Peyer's patch (tissue), 4 donors: ENCODE measurements around the gene SLC6A2.

Experiments
- POLR2A ChIP-seq, 2 donors: fragments of 450-650 bp; IDR thresholded peaks; one replicate each; pipeline ENCODE4 v1.5.1; 2017; ENCODE audit warnings: antibody characterized with exemption in 2 of 2, mild to moderate bottlenecking in 2 of 2, moderate library complexity in 2 of 2
- TF ChIP-seq, protein P1 (sequence below), 6 experiments: fragments of 450-650 bp in 4 of 6; fragments of 200-600 bp in 2 of 6; sonication (generic) in 1 of 6; IDR thresholded peaks; one replicate each; pipeline ENCODE4 v1.5.1; 2017 to 2019; ENCODE audit warnings: antibody characterized with exemption in 6 of 6, mild to moderate bottlenecking in 3 of 6, moderate library complexity in 1 of 6

DNA sequence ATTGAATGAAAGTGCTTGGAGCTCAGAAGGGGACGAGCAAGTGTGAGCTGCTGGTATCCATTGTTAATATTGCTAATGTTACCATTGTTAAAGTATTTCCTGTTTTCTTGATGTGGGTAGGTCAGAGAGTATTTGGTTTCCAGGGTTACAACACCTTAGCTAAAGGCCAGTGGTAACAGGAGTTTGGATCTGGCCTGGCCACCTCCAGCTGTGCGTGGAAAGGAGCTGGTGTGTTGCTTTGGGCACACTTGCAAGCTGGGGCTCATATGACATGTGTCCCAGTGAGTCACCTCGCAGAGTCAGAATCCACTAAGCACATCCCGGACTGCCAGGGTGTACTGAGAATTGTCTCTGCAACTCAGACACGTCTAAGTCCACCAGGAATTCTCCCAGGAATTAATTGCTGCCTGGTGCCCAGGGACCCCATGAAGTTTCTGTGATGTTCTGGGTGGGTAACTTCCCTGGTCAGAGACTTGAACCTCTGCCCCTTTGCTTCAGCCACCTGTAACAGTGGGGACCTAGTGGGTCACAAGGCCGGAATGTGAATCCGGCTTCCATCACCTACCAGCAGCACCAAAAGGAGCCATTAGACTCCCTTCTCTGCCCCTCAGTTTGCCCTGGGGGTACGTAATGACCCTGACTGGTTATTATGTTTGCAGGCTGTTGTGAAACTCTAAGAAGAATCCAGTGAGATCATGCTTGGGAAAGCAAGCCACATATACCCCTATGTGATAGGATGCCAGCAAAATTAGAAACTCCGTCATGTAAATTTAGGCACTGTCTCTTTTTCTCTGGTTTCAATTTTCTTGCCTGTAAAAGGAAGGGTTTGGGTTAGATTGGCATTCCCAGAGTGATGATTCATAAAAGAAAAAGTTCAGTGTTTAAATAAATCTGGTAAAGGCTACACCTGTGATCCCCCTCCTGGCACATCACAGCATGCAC is 12.8 kb downstream of the SLC6A2 start:
- TF ChIP-seq, protein P1, sequence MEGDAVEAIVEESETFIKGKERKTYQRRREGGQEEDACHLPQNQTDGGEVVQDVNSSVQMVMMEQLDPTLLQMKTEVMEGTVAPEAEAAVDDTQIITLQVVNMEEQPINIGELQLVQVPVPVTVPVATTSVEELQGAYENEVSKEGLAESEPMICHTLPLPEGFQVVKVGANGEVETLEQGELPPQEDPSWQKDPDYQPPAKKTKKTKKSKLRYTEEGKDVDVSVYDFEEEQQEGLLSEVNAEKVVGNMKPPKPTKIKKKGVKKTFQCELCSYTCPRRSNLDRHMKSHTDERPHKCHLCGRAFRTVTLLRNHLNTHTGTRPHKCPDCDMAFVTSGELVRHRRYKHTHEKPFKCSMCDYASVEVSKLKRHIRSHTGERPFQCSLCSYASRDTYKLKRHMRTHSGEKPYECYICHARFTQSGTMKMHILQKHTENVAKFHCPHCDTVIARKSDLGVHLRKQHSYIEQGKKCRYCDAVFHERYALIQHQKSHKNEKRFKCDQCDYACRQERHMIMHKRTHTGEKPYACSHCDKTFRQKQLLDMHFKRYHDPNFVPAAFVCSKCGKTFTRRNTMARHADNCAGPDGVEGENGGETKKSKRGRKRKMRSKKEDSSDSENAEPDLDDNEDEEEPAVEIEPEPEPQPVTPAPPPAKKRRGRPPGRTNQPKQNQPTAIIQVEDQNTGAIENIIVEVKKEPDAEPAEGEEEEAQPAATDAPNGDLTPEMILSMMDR (IDR thresholded peaks at IDR 0.05), result no peak
- no peak for TF ChIP-seq POLR2A (IDR thresholded peaks at IDR 0.05)
